GM12892 (cell line): ENCODE measurements around the gene SGPP2.

Experiments
- DNase-seq: peaks from one replicate; pipeline ENCODE4 v3.0.0; 2011; ENCODE audit not compliant: insufficient read length
- FAIRE-seq: peaks from 2 replicates; lab custom pipeline; 2011; peaks lifted over from hg19 to GRCh38; lab: Jason Lieb, UNC
- POLR2A ChIP-seq: IDR thresholded peaks from 2 replicates; pipeline ENCODE4 v1.6.1; 2011; ENCODE audit warnings: low read depth, low read length, control low read depth
- POLR2AphosphoS5 ChIP-seq: IDR thresholded peaks from 2 replicates; pipeline ENCODE4 v1.6.1; 2011; ENCODE audit warnings: low read depth, low read length, control low read depth
- TAF1 ChIP-seq: IDR thresholded peaks from 2 replicates; pipeline ENCODE4 v1.6.1; 2011; ENCODE audit warnings: low read depth, mild to moderate bottlenecking, control low read depth, low read length, borderline replicate concordance

The SGPP2 gene

GRCh38 chr2:222456479-222457077, 32.2 kb downstream of the SGPP2 start:
- DNase-seq (no peak), FAIRE-seq (no peak)
- TF ChIP-seq POLR2AphosphoS5 (no peak), TAF1 (no peak), POLR2A (no peak)

GRCh38 chr2:222459983-222460382, 35.6 kb downstream of the SGPP2 start:
- TF ChIP-seq TAF1 = no peak
- DNase-seq (no peak), FAIRE-seq (no peak)

GRCh38 chr2:222465746-222466145, 41.4 kb downstream of the SGPP2 start:
- no peak for TF ChIP-seq TAF1
- no peak for TF ChIP-seq POLR2A
- no peak for TF ChIP-seq POLR2AphosphoS5
- FAIRE-seq = no peak
- no peak for DNase-seq

- DNase-seq = no peak
- FAIRE-seq = no peak
- TF ChIP-seq POLR2AphosphoS5 (no peak), POLR2A (no peak), TAF1 (no peak)
Measured at GRCh38 chr2:222468346-222468745, 44.0 kb downstream of the SGPP2 start.

- no peak for FAIRE-seq
- TF ChIP-seq POLR2AphosphoS5 = no peak
- TF ChIP-seq POLR2A = no peak
- TF ChIP-seq TAF1 = no peak
- no peak for DNase-seq
Measured at GRCh38 chr2:222470802-222471468, 46.6 kb downstream of the SGPP2 start.

GRCh38 chr2:222477962-222478608, 53.7 kb downstream of the SGPP2 start:
- DNase-seq (no peak), FAIRE-seq (no peak)
- TF ChIP-seq POLR2AphosphoS5 (no peak), POLR2A (no peak), TAF1 (no peak)

- DNase-seq (no peak), FAIRE-seq (no peak)
- TF ChIP-seq POLR2A = no peak
- no peak for TF ChIP-seq POLR2AphosphoS5
Measured at GRCh38 chr2:222479859-222480258, 55.5 kb downstream of the SGPP2 start.

- no peak for DNase-seq
- no peak for TF ChIP-seq POLR2AphosphoS5
- no peak for TF ChIP-seq TAF1
- TF ChIP-seq POLR2A = no peak
- FAIRE-seq = no peak
Measured at GRCh38 chr2:222480497-222480896, 56.2 kb downstream of the SGPP2 start.

- no peak for DNase-seq
- TF ChIP-seq TAF1 = no peak
- TF ChIP-seq POLR2A = no peak
- no peak for TF ChIP-seq POLR2AphosphoS5
- FAIRE-seq = no peak
Measured at GRCh38 chr2:222481941-222482340, 57.6 kb downstream of the SGPP2 start.

- no peak for FAIRE-seq
- no peak for DNase-seq
- TF ChIP-seq TAF1 (no peak), POLR2AphosphoS5 (no peak), POLR2A (no peak)
Measured at GRCh38 chr2:222483513-222484039, 59.2 kb downstream of the SGPP2 start.

GRCh38 chr2:222485367-222486211, 61.2 kb downstream of the SGPP2 start:
- DNase-seq (no peak), FAIRE-seq (no peak)
- TF ChIP-seq POLR2A (no peak), POLR2AphosphoS5 (no peak), TAF1 (no peak)

GRCh38 chr2:222490131-222490530, 65.8 kb downstream of the SGPP2 start:
- FAIRE-seq (no peak), DNase-seq (no peak)
- no peak for TF ChIP-seq POLR2A
- no peak for TF ChIP-seq TAF1
- no peak for TF ChIP-seq POLR2AphosphoS5

GRCh38 chr2:222492683-222493082, 68.3 kb downstream of the SGPP2 start:
- DNase-seq (no peak), FAIRE-seq (no peak)
- TF ChIP-seq TAF1 = no peak
- no peak for TF ChIP-seq POLR2AphosphoS5
- TF ChIP-seq POLR2A = no peak
